NCI-H2107 (cell line): ENCODE results near the gene P3H4.

Experiments
- DNase-seq: peaks from one replicate; lab custom pipeline; 2025; lab: John Stamatoyannopoulos, UW

P3H4 gene

DNA sequence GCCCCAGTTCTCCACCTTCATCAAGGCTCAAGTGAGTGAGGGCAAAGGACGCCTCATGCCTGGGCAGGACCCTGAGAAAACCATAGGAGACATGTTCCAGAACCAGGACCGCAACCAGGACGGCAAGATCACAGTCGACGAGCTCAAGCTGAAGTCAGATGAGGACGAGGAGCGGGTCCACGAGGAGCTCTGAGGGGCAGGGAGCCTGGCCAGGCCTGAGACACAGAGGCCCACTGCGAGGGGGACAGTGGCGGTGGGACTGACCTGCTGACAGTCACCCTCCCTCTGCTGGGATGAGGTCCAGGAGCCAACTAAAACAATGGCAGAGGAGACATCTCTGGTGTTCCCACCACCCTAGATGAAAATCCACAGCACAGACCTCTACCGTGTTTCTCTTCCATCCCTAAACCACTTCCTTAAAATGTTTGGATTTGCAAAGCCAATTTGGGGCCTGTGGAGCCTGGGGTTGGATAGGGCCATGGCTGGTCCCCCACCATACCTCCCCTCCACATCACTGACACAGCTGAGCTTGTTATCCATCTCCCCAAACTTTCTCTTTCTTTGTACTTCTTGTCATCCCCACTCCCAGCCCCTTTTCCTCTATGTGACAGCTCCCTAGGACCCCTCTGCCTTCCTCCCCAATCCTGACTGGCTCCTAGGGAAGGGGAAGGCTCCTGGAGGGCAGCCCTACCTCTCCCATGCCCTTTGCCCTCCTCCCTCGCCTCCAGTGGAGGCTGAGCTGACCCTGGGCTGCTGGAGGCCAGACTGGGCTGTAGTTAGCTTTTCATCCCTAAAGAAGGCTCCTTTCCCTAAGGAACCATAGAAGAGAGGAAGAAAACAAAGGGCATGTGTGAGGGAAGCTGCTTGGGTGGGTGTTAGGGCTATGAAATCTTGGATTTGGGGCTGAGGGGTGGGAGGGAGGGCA, 10.7 kb upstream of the P3H4 start:
- no peak for DNase-seq

DNA sequence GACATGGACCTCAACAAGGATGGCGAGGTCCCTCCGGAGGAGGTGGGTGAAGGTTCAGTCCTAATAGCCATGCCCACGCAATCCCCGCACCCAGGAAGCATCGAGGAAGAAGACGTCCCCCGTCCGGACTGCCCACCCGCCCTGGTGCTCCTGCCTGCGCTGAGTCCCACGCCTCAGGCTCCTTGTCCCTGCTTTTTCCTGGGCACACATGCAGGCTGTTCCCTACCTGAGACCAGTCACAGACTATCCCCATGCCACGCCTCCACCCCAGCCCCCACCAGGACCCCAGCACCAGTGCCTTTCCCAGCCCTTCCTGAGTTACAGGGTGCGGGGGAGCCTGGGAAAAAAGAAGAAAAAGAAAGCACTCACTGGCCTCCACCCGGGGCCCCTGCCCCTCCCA, 10.0 kb upstream of the P3H4 start:
- no peak for DNase-seq

DNA sequence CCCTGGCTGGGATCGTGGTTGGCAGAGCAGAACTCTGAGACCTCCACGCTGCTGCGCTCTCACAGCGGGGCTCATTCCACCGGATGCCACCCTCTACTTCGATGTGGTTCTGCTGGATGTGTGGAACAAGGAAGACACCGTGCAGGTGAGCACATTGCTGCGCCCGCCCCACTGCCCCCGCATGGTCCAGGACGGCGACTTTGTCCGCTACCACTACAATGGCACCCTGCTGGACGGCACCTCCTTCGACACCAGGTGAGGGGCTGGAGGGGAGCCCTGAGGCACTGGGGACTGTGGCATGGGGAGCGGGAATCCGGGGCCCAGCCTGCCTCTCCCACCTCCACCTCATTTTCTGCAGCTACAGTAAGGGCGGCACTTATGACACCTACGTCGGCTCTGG, 6.3 kb upstream of the P3H4 start:
- DNase-seq: no peak

DNA sequence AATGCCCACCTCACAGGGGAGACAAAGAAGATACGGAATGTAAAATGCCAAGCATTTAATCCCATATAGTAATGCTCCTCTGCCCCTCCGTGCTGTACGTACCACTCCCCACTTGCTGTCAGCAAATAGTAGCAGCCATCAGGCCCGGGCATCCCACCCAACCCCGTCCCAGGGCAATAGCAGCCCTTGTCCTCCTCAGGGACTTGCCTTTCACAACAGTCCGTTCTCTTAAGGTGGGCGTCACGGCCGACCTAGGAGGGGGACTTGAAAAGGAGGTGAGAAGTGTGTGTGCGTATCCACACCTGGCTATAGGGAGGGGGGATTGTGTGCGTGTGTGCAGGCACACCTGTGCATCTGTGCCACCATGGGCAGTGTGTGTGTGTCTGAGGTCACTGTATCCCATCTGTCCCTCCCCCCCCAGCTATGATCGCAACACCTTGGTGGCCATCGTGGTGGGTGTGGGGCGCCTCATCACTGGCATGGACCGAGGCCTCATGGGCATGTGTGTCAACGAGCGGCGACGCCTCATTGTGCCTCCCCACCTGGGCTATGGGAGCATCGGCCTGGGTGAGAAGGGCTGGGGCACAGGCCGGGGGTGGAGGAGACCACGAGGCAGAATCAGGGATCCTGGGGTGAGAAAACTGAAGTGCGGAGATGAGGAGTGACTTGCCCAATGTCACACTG, 5.0 kb upstream of the P3H4 start:
- no peak for DNase-seq

DNA sequence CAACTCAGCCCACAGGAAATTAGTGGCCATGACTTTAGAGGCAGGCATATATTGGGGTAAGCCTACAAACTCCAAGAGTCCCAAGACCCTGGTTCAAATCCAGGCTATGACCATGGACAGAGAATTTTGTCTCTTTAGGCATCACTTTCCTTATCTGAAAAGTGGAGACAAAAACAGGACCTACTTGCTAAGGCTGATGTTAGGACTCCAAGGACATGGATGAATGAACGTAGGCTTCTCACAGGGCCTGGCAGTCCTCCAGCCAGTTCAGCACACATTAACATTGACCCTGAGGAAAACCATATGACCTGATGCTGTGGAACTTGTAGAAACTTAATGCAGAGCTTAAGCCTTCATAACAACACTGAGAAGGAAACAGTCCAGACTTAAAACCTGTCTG, 2.4 kb upstream of the P3H4 start:
- no peak for DNase-seq

DNA sequence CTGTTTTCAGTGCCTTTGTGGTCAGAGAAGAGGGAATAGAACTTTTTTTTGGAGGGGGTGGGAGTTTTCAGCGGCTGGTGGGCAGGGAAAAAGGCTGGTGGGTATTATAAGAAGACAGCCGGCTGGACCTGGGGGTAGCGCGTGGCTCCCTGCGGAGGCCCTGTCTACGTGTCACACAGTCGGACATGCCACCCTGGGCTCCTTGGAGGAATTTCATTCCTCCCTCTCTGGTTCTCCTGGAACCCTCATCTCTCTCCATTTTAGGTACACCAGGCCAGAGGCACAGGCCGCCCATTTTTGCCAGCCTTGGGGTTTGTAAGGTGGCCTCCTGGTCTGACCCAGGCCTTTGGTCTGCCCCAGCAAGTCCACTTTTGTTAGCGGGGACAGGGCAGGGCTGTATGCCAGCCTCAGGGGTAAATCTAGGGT, 2.0 kb upstream of the P3H4 start:
- no peak for DNase-seq

DNA sequence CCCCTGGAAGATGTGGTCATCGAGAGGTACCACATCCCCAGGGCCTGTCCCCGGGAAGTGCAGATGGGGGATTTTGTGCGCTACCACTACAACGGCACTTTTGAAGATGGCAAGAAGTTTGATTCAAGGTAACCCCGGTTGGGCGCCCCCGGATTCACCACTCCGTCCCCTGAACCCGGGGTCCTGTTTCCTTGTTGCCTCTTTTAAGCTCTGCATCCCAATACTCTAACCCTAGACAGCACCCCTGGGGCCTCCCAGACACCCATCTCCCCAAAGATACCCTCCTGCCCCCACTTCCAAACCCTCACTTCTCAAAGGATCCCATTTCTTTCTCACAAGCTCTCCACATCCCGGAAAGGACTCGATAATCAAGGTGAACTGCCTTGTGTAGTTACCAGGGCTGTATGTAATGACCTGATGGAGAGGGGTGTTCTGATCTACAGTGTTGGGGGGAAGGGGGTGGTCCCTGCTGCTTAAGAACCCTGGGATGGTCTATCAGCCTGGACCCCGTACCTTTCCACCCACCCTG, 1.5 kb upstream of the P3H4 start:
- DNase-seq: no peak

DNA sequence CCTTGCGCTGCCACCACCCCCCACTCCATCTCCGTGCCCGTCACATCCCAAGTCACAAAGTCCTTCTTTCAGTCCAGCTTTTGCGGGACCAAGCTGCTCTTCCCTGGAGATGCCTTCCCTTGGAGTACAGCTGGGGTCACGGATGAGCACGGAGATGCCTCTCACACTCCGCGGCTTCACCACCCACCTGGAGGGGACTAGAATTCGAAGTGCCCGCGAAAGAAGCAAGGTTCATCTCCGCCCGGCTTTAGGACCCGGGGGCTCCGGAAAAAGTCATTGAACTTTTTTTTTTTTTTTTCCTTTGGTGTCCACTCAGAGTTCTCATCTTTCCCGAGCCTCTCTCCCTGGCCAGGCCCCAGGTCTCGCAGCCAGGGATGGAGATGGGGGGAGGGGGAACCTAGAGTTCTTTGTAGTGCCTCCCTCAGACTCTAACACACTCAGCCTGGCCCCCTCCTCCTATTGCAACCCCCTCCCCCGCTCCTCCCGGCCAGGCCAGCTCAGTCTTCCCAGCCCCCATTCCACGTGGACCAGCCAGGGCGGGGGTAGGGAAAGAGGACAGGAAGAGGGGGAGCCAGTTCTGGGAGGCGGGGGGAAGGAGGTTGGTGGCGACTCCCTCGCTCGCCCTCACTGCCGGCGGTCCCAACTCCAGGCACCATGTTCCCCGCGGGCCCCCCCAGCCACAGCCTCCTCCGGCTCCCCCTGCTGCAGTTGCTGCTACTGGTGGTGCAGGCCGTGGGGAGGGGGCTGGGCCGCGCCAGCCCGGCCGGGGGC, 817 bp upstream of the P3H4 start, which contains the start of gene FKBP10:
Gene FKBP10 (plus strand): TSS at position 624 of the 771 bp plus-strand sequence. CDS start 31 bp downstream, at position 655.
- DNase-seq: peak; percentile 30

DNA sequence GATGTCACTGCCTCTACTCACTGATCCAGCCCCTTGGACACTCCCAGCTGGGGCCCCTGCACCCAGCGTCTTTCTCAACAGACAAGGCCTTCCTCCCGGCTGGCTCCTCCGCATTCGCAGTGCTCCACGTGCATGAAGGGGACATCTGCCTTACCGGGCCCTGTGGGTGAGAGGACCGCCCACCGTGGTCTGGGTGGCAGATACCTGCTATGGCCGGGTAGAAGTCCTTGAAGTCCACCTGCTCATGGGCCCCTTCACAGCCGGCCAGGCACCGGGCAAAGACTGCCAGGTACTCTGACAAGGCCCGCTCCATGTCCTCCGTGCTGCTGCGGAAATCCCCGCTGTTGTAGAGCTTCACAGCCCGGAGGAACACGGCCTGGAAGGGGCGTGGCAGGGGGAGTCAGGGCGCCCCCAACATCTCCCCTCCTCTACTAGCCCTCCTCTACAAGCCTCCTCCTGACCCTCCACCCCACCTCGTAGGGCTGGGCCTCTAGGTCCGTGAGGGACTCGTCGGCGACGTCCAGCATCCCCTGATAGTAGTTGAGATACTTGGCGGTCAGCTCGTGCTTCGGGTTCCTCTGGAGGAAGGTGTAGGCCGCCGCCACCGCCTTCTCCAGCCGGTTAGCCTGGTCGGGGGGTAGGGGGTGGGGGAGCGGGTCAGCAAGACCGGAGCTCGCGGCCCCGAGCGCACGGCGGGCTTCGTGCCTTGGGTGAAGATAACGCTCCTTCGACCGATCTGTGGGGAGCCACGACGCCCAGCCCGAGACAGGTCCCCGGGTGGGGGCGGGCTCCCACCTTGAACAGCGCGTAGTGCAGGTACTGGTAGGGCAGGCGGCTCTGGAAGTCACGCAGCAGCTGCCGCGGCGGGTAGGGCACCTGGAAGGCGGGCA, 845 bp downstream of the P3H4 start:
- no peak for DNase-seq

DNA sequence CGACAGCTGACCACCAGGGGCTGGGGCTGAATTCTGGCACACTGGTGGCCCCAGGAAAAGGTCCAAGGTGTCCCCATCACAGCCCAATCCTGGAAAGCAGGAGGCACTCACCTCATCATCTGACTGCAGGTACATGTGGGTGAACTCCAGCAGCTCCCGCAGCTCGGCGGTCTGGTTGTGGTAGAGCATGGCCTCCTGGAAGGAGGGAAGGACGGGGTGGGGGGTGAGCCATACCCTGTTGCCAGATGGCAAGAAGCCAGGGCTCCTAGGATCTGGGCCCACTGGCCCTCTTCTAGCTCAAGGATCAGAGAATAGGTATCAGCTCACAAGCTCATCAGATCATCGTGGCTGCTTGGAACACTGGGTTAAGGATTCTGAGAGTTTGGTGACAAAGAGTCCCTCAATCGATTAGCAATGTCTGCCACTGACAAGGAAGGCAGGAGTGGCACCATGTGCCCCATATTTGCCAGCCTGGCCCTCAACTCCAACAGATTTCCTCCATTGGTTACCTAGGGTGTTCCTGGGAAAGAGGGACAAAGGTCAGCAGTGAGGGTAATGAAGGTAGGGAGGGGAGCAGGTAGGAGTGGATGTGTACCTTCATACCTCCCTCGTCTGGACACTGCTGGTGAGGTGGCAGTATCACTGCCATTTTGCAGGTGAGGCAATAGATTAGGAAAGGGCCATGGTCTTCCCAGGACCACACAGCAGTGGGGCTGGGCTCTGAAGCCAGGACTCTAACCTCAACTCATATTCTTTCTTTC, 4.9 kb downstream of the P3H4 start:
- DNase-seq: no peak

DNA sequence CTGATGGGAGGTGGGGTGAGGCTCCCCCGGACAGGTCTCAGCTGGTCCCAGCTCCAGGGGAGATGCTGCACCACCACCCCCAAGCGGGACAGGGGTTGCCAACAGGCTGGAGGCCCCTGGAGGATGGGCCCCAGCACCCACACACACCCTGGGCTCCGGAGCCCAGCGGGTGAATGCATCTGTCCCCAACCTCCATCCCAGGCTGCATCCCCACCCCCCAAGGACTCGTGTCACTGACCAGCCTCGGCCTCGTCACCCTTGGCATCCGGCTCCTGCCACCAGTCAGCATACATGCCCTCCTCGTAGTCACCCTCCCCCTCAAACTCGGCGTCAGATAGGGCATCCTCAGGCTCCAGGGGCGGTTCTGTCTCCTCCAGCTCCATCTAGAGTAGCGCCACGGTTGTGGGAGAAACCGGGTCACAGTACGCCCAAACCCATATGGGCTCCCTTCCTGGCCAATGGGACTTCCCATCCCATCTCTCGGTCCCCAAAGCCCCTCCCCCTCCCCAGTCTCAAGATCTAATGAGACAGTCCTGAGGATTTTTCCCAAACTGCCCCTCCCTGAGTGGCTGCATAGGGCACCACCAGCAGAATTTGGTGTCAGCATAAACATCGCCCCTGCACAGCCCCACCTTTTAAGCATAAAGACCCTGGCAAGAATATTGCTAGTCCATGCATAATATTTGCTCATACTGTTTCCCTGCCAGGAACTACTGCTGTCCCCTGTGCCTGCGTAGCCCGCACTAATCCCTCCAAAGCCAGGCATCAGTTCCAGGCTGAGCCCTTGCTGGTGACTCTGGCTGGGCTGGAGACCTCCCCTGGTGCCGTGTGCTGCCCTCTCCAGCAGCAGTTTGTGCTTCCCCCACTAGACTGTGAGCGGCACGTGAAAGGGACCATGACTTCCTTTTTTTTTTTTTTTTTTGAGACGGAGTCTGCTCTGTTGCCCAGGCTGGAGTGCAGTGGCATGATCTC, 8.4 kb downstream of the P3H4 start:
- DNase-seq: no peak

DNA sequence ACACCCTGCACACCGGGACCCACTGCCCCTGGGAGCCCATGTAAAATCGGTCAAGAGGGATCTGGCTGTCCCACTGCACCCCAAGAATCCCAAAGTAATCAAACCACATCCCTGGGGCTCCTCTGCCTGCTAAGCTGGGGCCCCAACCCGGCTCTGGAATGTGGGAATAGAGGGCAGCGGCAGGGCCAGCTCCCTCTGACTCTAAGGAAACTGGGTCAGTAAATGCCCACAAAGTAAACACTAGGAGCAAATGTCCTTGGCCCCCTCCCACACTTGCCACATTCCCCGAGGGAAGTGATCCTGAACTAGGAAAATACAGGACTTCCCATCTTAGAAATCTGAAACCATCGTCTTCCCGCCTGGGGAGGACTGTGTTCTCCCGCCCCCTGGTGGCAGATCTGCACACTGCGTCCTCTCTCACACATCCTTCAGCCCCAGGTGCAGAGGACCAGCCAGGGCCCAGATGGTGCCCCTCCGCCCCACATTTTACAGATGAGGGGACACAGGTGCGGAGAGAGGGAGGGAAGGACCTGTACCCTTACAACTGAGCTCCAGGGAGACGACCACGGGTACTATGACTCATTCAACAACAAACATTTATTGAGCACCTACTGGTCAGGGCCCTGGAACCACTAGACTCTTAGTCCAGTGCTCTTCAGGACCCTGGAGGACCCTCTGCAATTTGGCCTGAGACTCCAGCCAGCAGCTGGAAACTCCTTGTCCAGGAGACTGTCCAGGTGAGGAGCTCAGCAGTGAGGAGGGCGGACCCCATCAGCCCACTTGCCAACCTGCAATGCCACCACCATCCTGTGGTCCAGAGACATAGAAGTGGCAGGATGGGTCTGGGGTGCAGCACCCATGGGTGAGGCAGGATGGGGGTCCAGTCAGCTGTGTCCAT, 10.1 kb downstream of the P3H4 start:
- DNase-seq: peak; percentile 56

DNA sequence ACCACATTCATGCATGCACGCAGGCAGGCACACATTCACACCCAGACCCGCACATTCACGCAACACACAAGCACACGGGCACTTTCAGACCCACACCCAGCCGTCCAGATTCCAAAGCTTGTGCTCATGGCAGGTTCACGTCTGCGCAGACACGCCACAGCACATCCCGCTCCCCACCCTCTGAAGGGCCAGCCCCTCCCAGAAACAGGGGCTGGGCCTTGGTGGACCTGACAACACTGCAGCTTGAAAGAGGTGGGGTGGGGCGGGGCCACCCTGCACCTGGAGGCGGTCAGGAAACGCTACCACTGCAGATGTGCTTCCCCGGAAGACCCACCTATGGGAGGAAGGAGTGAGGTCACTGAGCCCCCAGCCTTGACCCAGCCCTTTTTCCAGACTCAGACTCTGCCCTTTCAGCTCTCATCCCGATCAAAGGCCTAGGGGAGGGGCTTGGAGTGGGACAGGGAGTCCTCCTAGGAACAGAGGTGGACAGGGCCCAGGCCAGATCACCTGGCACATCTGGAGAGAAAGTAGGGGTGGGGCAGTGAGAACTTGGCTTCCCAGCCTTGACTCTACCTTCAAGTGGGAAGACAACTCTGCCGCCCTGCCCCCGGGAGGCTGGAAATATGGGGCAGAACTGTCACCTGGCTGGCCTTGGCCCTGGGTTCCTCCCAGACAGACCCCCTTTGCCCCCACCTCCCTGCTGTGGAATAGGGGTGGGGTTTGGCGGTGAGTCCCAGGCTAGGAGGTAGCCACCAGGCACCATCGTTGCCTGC, 11.0 kb downstream of the P3H4 start:
- no peak for DNase-seq

DNA sequence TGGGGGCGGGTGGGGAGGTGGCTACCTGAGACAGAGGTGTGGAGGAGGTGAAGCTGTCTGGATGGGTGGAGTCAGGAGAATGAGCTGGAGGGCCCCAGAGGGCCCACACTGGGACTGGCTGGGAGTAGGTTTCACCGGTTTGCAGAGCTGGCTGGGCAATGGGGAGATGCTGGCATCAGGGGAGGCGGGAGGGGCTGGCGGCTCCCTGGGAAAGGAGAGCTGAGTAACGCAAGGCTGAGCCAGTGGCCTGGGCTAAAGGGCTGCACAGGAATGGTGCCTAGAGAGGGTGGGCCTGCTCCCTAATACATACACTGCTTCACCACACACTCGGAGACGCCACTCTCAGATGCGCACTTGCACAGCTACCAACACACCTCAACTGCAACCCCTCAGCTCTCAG, 12.4 kb downstream of the P3H4 start:
- DNase-seq: no peak

DNA sequence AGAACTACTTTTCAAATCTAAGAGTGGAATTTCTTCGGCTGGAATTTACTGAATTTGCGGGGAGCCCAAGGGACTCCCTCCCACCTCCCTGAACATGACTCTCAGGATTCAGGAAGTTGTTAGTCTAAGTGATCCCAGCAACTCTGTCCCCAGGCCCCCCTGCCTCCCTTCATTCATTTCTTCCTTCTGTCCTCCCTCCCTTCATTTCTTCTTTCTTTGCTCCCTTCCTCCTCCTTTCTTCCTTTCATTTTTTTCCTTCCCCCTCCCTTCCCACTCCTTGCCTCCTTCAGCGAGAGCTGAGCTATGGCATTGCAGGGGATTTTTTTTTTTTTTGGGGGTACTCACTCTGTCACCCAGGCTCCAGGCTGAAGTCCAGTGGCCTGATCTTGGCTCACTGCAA, 14.4 kb downstream of the P3H4 start:
- DNase-seq: no peak

DNA sequence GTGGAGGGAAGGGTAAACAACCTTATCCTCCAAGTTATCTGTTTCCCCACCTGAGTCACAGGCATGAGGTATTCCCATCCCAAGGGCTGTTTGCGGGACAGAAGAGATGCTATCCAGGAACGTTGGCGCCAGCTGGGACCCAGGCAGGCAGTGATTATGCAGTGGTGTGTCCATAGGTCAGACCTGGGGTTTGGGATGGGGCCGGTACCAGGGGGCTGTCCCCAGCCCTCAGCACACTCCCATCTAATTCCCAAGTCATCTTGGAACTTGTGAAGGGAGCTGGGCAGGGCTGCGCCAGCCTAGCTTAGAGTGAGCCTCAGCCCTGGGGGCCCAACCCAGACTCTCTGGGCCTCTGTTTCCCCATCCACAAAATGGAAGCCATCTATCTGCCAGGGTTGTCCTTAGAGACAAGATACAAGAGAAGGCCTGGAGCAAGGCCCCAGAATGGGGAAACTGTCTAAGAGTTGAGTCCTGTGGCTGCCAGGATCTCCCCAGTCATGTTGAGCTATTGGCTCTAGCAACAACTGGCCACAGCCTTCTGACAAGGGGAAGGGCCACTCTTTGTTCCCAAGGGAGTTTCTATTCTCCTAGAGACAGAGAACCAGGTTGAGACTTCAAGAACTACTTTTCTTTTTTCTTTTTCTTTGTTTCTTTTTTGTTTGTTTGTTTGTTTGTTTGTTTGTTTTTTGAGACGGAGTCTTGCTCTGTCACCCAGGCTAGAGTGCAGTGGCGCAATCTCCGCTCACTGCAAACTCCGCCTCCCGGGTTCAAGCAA, 15.4 kb downstream of the P3H4 start:
- DNase-seq: no peak

DNA sequence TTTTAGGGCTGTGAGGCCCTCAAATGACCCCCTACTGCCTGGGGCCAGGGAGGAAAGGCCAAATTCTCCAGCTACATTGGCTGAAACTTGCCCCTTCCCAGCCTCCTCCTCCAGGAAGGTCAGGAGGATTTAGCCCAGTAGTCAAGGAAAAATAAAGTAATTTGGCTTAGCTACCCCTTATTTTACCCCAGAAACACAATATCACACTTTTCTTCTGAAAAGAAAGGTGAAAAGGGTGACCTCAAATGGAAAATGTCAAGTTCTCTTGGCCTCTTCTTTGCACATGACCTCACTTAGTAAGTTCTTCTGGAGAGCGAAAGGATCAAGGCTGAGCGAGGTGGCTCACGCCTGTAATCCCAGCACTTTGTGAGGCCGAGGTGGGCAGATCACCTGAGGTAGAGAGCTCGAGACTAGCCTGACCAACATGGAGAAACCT, 17.2 kb downstream of the P3H4 start:
- no peak for DNase-seq
